Adrenal gland (tissue), 5 donors: Measurements from ENCODE around the gene THBS2.

Experiments used
- CTCF ChIP-seq, 6 experiments: fragments of 450-650 bp in 4 of 6; fragments of 200-600 bp in 2 of 6; sonication (generic) in 1 of 6; IDR thresholded peaks; 1 replicate in 5 of 6; 2 replicates in 1 of 6; pipeline versions ENCODE4 v1.5.1 to v1.8.0; 2016 to 2021; ENCODE audit warnings: antibody characterized with exemption in 6 of 6, mild to moderate bottlenecking in 2 of 6, moderate library complexity in 1 of 6
- POLR2A ChIP-seq, 2 donors: fragments of 450-650 bp; IDR thresholded peaks; one replicate each; pipeline ENCODE4 v1.6.1; 2017; ENCODE audit warnings: antibody characterized with exemption in 2 of 2, mild to moderate bottlenecking in 2 of 2, moderate library complexity in 1 of 2
- donor health status: DM: no; HTN: no; CAD: no.

- no peak for TF ChIP-seq CTCF (IDR thresholded peaks at IDR 0.05)
- TF ChIP-seq POLR2A (IDR thresholded peaks at IDR 0.05): no peak
Measured at GRCh38 chr6:169240591-169241390, 12.9 kb downstream of the THBS2 start.
